Upper lobe of right lung (tissue), 1 donor: ENCODE results near the gene DDX28. TPM values are rescaled to one million over a fixed set of nuclear protein-coding genes. Genes with fewer than 3 reads are reported as not detected.

Source experiments
- ATAC-seq: fragments of 200-7000 bp; cut with Tn5 transposase; one replicate; pipeline ENCODE4 v1.9.1; 2020; ENCODE audit warnings: mild to moderate bottlenecking, moderate library complexity
- DNase-seq: peaks from one replicate; pipeline ENCODE4 v3.0.0-alpha.2; 2020
- H3K27ac ChIP-seq: fragments of 200-600 bp; one replicate; pipeline ENCODE4 v1.8.0; 2022
- H3K27me3 ChIP-seq: fragments of 200-600 bp; one replicate; pipeline ENCODE4 v1.8.0; 2022; ENCODE audit warnings: mild to moderate bottlenecking
- H3K36me3 ChIP-seq: fragments of 200-600 bp; one replicate; pipeline ENCODE4 v1.8.0; 2022
- H3K4me1 ChIP-seq: fragments of 200-600 bp; one replicate; pipeline ENCODE4 v1.8.0; 2022
- H3K4me3 ChIP-seq: fragments of 200-600 bp; one replicate; pipeline ENCODE4 v1.8.0; 2022; ENCODE audit warnings: mild to moderate bottlenecking
- H3K9me3 ChIP-seq: fragments of 200-600 bp; one replicate; pipeline ENCODE4 v1.8.0; 2022
- intact Hi-C: fragments of 100-400 bp; cut with DNase I; formaldehyde crosslinking; loops from one replicate; pipeline ENCODE4 v1.11.0; 2022
- long read RNA-seq: library from polyadenylated mRNA; unstranded; transcript quantifications from one replicate; pipeline ENCODE4 v2.0.0, GENCODE V29; 2021
- total RNA-seq: library from RNA; stranded (reverse); fragmentation: NEBNext Ultra II Directional; extraction: Animal tissue kit (Norgen Biotek cat#: 25700); gene quantifications from one replicate; pipeline ENCODE4 v1.2.1, GENCODE V29; 2021
- TF ChIP-seq, protein P1 (sequence below): fragments of 200-600 bp; IDR thresholded peaks from one replicate; pipeline ENCODE4 v1.8.0; 2022; ENCODE audit warnings: antibody characterized with exemption
- donor health status: DM: no; HTN: yes; CAD: no; lungs with severe emphysema.

Gene DDX28, protein sequence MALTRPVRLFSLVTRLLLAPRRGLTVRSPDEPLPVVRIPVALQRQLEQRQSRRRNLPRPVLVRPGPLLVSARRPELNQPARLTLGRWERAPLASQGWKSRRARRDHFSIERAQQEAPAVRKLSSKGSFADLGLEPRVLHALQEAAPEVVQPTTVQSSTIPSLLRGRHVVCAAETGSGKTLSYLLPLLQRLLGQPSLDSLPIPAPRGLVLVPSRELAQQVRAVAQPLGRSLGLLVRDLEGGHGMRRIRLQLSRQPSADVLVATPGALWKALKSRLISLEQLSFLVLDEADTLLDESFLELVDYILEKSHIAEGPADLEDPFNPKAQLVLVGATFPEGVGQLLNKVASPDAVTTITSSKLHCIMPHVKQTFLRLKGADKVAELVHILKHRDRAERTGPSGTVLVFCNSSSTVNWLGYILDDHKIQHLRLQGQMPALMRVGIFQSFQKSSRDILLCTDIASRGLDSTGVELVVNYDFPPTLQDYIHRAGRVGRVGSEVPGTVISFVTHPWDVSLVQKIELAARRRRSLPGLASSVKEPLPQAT
- total RNA-seq: 9.9 TPM
- long read RNA-seq, transcript DDX28-201 (1 exons, 2,169 nt): major isoform, 31 of 31 reads
- long read RNA-seq, partial matches to known transcripts: 0 of 31 reads
- long read RNA-seq, other reads (novel, unspliced or antisense): 0 of 31 reads

DNA sequence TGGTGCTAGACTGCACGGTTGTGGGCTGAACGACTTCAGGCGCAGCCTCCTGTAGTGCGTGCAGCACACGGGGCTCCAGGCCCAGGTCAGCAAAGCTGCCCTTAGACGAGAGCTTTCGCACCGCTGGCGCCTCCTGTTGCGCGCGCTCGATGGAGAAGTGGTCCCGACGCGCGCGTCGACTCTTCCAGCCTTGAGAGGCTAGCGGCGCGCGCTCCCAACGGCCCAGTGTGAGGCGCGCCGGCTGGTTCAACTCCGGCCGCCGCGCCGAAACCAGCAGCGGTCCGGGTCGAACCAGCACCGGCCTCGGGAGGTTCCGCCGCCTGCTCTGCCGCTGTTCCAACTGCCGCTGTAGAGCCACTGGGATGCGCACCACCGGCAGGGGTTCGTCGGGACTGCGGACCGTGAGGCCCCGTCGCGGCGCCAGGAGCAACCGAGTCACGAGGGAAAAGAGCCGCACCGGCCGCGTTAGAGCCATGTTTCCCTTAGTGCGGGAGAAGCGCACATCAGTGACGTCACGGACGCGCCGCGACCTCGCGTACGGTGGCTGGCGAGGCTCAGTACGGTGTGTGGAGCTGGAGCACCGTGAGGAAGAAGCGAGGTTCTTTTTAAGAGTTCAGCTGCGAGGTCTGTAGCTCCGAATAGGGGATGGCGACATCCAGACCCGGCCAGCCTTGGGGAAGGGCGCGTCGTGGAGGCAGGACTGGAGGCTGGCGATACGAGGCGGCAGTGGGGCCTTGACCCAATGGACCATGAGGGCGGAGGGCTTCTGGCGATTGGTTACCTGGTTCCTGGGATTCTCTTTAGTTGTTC lies at the start of gene DDX28, which contains the start of gene DUS2:
DDX28 (minus strand) TSS at position 505 of the 810 bp plus-strand sequence; CDS start at position 475, 30 bp downstream.
DUS2 (plus strand) TSS at position 557 of the 810 bp plus-strand sequence. CDS start 14,740 bp downstream, outside the sequence.
- Histone ChIP-seq H3K27ac (peak within 1 kb of the TSS; percentile 87), H3K36me3 (peaks cover 7% of the 10 kb centered on the region), H3K4me1 (peaks cover 22% of the 10 kb centered on the region), H3K27me3 (no peaks in the 10 kb centered on the region), H3K9me3 (no peaks in the 10 kb centered on the region), H3K4me3 (peak within 1 kb of the TSS; percentile 78)
- ATAC-seq: peak; percentile 98
- DNase-seq: peak; percentile 96
- TF ChIP-seq, protein P1, sequence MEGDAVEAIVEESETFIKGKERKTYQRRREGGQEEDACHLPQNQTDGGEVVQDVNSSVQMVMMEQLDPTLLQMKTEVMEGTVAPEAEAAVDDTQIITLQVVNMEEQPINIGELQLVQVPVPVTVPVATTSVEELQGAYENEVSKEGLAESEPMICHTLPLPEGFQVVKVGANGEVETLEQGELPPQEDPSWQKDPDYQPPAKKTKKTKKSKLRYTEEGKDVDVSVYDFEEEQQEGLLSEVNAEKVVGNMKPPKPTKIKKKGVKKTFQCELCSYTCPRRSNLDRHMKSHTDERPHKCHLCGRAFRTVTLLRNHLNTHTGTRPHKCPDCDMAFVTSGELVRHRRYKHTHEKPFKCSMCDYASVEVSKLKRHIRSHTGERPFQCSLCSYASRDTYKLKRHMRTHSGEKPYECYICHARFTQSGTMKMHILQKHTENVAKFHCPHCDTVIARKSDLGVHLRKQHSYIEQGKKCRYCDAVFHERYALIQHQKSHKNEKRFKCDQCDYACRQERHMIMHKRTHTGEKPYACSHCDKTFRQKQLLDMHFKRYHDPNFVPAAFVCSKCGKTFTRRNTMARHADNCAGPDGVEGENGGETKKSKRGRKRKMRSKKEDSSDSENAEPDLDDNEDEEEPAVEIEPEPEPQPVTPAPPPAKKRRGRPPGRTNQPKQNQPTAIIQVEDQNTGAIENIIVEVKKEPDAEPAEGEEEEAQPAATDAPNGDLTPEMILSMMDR: no peak
- intact Hi-C loops: no loop called here

DNA sequence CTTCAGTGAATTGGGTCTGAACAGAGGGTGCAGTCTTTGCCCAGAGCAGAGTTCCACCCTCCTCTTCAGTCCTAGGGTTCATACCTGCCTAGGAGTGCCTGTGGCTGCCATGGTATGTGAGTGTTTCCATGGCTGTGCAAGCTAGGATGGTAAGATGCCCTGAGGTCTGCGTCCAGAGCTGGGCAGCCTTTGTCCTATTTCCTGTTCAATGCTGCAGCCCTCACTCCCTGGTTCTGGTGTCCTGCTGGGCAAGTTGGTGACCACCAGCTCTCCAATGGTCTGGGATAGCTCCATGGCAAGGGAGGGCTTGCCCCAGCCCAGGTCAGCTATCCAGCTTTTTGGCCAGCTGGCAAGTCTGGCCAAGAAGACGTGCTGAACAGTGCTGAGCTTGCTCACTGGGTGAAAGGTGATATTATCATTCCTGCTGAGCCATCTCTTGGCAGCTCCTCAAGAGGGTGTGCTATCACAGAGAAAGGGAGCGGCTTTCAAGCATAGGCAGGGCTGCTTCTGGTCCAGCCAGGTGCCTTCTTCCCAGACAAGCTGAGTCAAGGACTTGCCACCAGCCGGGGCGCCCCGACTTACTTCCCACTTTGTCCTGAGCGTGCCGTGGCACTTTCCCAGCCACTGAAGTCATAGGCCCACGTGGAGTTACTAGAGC lies 49.1 kb upstream of the DDX28 start:
- ATAC-seq: peak; percentile 4
- intact Hi-C loops: no loop called here
- H3K4me3 ChIP-seq: no peak overlapping the region
- H3K27me3 ChIP-seq: no peaks in the 10 kb centered on the region
- H3K36me3 ChIP-seq: peaks cover 33% of the 10 kb centered on the region
- H3K4me1 ChIP-seq: peaks cover 35% of the 10 kb centered on the region
- no peaks in the 10 kb centered on the region for H3K9me3 ChIP-seq
- no peak overlapping the region for H3K27ac ChIP-seq
- DNase-seq: no peak
- TF ChIP-seq, protein P1: no peak

DNA sequence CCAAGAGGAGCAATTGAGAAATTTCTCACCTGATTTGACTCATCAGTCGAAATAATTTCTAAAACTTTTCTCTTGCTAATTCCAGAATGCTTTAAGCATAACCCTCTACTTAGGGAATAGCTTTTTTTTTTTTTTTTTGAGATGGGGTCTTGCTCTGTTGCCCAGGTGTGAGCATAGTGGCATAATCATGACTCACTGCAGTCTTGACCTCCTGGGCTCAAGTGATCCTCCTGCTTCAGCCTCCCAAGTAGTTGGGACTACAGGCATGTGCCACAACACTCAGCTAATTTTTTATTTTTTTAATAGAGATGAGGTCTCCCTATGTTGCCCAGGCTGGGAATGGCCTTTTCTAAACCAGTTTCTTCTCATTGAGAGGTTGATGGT lies 48.5 kb upstream of the DDX28 start:
- DNase-seq (no peak), ATAC-seq (no peak)
- Histone ChIP-seq H3K9me3 (no peaks in the 10 kb centered on the region), H3K4me3 (no peak overlapping the region), H3K36me3 (peaks cover 29% of the 10 kb centered on the region), H3K27me3 (no peaks in the 10 kb centered on the region), H3K27ac (no peak overlapping the region), H3K4me1 (peaks cover 35% of the 10 kb centered on the region)
- TF ChIP-seq, protein P1: no peak
- intact Hi-C loops: no loop called here

DNA sequence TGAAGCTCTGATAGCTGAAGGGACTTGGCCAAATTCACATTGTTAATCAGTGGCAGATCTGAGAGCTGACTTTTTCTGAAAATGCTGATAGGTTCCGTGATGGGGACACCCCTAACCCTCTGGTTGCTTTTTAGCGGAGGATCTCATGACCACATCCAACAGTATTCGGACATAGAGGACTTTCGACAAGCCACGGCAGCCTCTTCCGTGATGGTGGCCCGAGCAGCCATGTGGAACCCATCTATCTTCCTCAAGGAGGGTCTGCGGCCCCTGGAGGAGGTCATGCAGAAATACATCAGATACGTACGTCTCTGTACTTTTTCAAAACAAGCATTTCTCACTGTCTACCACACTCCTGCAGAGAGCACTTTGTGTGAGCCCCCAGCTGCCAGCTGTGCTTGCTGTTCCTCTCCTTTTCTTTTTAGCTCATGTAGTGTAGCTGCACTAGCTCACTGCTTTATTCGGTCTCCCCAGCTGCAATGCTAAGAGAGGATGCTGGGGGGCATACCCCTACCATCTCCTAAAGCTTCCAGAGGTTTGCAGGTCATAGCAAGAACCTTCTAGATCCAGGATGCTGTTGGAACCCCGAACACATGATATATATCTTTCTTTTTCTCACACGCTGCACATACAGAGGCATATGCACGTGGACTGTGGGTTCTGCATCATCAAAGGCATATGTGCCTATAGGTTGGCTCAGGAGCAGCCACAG lies 47.9 kb upstream of the DDX28 start:
- peaks cover 23% of the 10 kb centered on the region for H3K36me3 ChIP-seq
- DNase-seq (no peak), ATAC-seq (no peak)
- intact Hi-C loops: no loop called here
- H3K27ac ChIP-seq: no peak overlapping the region
- TF ChIP-seq, protein P1: no peak
- H3K9me3 ChIP-seq: no peaks in the 10 kb centered on the region
- peaks cover 35% of the 10 kb centered on the region for H3K4me1 ChIP-seq
- no peak overlapping the region for H3K4me3 ChIP-seq
- no peaks in the 10 kb centered on the region for H3K27me3 ChIP-seq
